ENCODE data around the gene CEACAM21.

CEACAM21 gene

GRCh38 chr19:41624515-41624914 is 48.5 kb downstream of the CEACAM21 start:
- H3K36me3 ChIP-seq (replicated peaks; ENCODE audit: insufficient read depth, low read length), result no peaks in the 10 kb centered on the region
- no peaks in the 10 kb centered on the region for H4K20me1 ChIP-seq (ENCODE audit: insufficient read depth, low read length)
- H3K9me2 ChIP-seq (replicated peaks; ENCODE audit: insufficient read depth, low read length), result no peaks in the 10 kb centered on the region
- H2AFZ ChIP-seq (ENCODE audit: low read length), result no peak overlapping the region
- no peaks in the 10 kb centered on the region for H3K4me1 ChIP-seq (ENCODE audit: low read length)
- no peak overlapping the region for H3K4me2 ChIP-seq (ENCODE audit: low read depth, low read length)
- peaks cover 95% of the 10 kb centered on the region for H3K27me3 ChIP-seq (replicated peaks; ENCODE audit: insufficient read depth, low read length)
- no peak overlapping the region for H3K4me3 ChIP-seq (ENCODE audit: low read length)
- no peaks in the 10 kb centered on the region for H3K79me2 ChIP-seq (ENCODE audit: low read length)
- H3K27ac ChIP-seq (ENCODE audit: low read length), result no peak overlapping the region
- H3F3A ChIP-seq (ENCODE audit: insufficient read depth, low read length), result no peaks in the 10 kb centered on the region
- no peaks in the 10 kb centered on the region for H3K9me3 ChIP-seq (replicated peaks; ENCODE audit: insufficient read depth, low read length)
- TF ChIP-seq CTCF (IDR thresholded peaks at IDR 0.05; ENCODE audit: low read length), result no peak
- no peak for TF ChIP-seq EZH2phosphoT487 (IDR thresholded peaks at IDR 0.05; ENCODE audit: low read length)
- TF ChIP-seq EZH2 (optimal IDR thresholded peaks at IDR 0.05; ENCODE audit: low read depth, low read length), result no peak
- no peak for DNase-seq
- no peak overlapping the region for H3K9ac ChIP-seq (ENCODE audit: low read length)

GRCh38 chr19:41624937-41625336 is 49.0 kb downstream of the CEACAM21 start:
- Histone ChIP-seq H2AFZ (ENCODE audit: low read length) (no peak overlapping the region), H3F3A (ENCODE audit: insufficient read depth, low read length) (no peaks in the 10 kb centered on the region), H3K27ac (ENCODE audit: low read length) (no peak overlapping the region), H4K20me1 (ENCODE audit: insufficient read depth, low read length) (no peaks in the 10 kb centered on the region), H3K4me1 (ENCODE audit: low read length) (no peaks in the 10 kb centered on the region), H3K27me3 (replicated peaks; ENCODE audit: insufficient read depth, low read length) (peaks cover 95% of the 10 kb centered on the region), H3K4me3 (ENCODE audit: low read length) (no peak overlapping the region), H3K4me2 (ENCODE audit: low read depth, low read length) (no peak overlapping the region), H3K79me2 (ENCODE audit: low read length) (no peaks in the 10 kb centered on the region), H3K9ac (ENCODE audit: low read length) (no peak overlapping the region), H3K36me3 (replicated peaks; ENCODE audit: insufficient read depth, low read length) (no peaks in the 10 kb centered on the region), H3K9me3 (replicated peaks; ENCODE audit: insufficient read depth, low read length) (no peaks in the 10 kb centered on the region), H3K9me2 (replicated peaks; ENCODE audit: insufficient read depth, low read length) (no peaks in the 10 kb centered on the region)
- TF ChIP-seq EZH2 (optimal IDR thresholded peaks at IDR 0.05; ENCODE audit: low read depth, low read length) (no peak), EZH2phosphoT487 (IDR thresholded peaks at IDR 0.05; ENCODE audit: low read length) (no peak), CTCF (IDR thresholded peaks at IDR 0.05; ENCODE audit: low read length) (no peak)
- DNase-seq, result no peak

GRCh38 chr19:41626278-41626677 is 50.3 kb downstream of the CEACAM21 start:
- no peak overlapping the region for H3K9ac ChIP-seq (ENCODE audit: low read length)
- H3K27me3 ChIP-seq (replicated peaks; ENCODE audit: insufficient read depth, low read length), result peaks cover 95% of the 10 kb centered on the region
- no peak overlapping the region for H3K27ac ChIP-seq (ENCODE audit: low read length)
- H3K36me3 ChIP-seq (replicated peaks; ENCODE audit: insufficient read depth, low read length), result no peaks in the 10 kb centered on the region
- no peaks in the 10 kb centered on the region for H3K79me2 ChIP-seq (ENCODE audit: low read length)
- DNase-seq, result no peak
- H3K9me2 ChIP-seq (replicated peaks; ENCODE audit: insufficient read depth, low read length), result no peaks in the 10 kb centered on the region
- H3K9me3 ChIP-seq (replicated peaks; ENCODE audit: insufficient read depth, low read length), result no peaks in the 10 kb centered on the region
- no peak for TF ChIP-seq CTCF (IDR thresholded peaks at IDR 0.05; ENCODE audit: low read length)
- no peak for TF ChIP-seq EZH2phosphoT487 (IDR thresholded peaks at IDR 0.05; ENCODE audit: low read length)
- TF ChIP-seq EZH2 (optimal IDR thresholded peaks at IDR 0.05; ENCODE audit: low read depth, low read length), result no peak
- no peak overlapping the region for H3K4me2 ChIP-seq (ENCODE audit: low read depth, low read length)
- H3K4me1 ChIP-seq (ENCODE audit: low read length), result no peaks in the 10 kb centered on the region
- no peaks in the 10 kb centered on the region for H3F3A ChIP-seq (ENCODE audit: insufficient read depth, low read length)
- H2AFZ ChIP-seq (ENCODE audit: low read length), result no peak overlapping the region
- H4K20me1 ChIP-seq (ENCODE audit: insufficient read depth, low read length), result no peaks in the 10 kb centered on the region
- no peak overlapping the region for H3K4me3 ChIP-seq (ENCODE audit: low read length)
